Astrocyte of the spinal cord (primary cell): ENCODE results near the gene PPM1A.

Experiments used
- DNase-seq: peaks from one replicate; pipeline ENCODE4 v3.0.0; 2011; ENCODE audit warnings: low read depth, low spot score
- H3K4me3 ChIP-seq: 2 replicates; pipeline ENCODE4 v1.5.1; 2011; ENCODE audit warnings: low read depth, mild to moderate bottlenecking, low read length, moderate library complexity
- CTCF ChIP-seq: IDR thresholded peaks from 2 replicates; pipeline ENCODE4 v1.5.1; 2012; ENCODE audit warnings: low read depth, mild to moderate bottlenecking, low read length, inconsistent platforms
- in situ Hi-C: cut with HindIII; loops from 2 replicates; pipeline ENCODE4 v1.10.0; 2017; ENCODE audit warnings: low sequenced_read_pairs

PPM1A gene

DNA sequence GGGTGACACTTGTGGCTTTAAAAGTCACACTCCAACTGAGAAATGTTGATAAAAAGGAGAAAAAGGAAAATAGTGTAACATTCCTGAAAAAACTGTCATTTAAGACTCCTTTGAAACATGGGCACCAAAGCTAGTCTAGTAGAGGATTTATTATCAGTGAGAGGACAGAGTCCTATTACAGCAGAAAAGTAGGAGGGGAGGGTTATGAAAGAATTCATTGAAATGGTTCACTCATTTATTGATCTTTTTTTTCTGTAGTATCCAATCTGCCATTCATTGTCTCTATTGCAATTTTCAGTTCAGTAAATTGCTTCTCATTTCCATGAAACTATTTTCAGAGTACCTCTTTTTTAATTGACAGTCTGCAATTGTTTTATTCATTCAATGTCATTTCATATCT, 25.4 kb downstream of the PPM1A start:
- no peak for DNase-seq
- in situ Hi-C loops, result no loop called here
- TF ChIP-seq CTCF, result no peak
- no peak overlapping the region for H3K4me3 ChIP-seq

DNA sequence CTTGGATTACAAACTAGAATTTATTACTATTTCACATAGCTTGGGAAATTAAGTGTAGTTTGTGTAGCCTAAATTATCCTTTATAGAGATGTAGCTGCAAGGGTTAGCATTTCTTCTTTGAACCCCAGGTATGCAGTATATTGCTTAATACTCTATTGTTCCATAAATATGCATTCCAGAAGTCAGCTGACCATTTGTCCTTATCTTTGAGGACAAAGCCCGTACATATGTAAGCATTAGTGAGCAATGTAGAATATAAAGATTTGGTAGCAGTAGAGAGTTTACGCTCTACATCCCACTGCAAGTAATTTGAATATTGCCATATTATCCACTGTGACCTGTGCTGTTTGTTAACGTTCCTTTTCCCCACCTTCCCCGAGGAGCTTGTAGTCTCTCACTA, 26.9 kb downstream of the PPM1A start:
- no peak for TF ChIP-seq CTCF
- no peak overlapping the region for H3K4me3 ChIP-seq
- in situ Hi-C loops, result no loop called here
- no peak for DNase-seq

- no peak for DNase-seq
- in situ Hi-C loops, result no loop called here
- no peak for TF ChIP-seq CTCF
- no peak overlapping the region for H3K4me3 ChIP-seq
Observed at GRCh38 chr14:60276347-60276746, 27.3 kb downstream of the PPM1A start.

GRCh38 chr14:60277605-60278190, 28.7 kb downstream of the PPM1A start:
- no peak for TF ChIP-seq CTCF
- no peak for DNase-seq
- no peak overlapping the region for H3K4me3 ChIP-seq
- in situ Hi-C loops, result no loop called here

DNA sequence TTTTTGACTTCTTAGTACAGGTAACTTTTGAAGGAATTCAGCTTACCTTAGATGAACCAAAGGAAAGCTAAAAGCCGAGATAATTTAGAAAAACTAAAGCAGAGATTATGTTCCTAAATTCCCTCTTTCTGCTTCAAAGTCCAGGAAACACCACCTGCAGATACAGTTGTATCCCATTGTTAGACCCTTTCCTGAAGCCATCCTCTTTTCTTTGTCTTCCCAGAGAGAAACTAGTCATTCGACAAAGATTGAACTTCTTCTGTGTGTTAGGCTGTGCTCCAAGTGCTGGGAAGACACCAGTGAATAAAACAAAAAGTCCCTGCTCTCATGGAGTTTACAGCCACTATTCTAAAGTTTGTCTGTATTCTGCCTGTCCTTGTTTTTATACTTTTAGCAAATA, 29.3 kb downstream of the PPM1A start:
- in situ Hi-C loops, result no loop called here

GRCh38 chr14:60287452-60287851, 38.4 kb downstream of the PPM1A start:
- H3K4me3 ChIP-seq, result no peak overlapping the region
- no peak for TF ChIP-seq CTCF
- in situ Hi-C loops, result no loop called here
- DNase-seq, result no peak

More for the DNA sequence above, 29.3 kb downstream of the PPM1A start:
- H3K4me3 ChIP-seq, result no peak overlapping the region
- no peak for TF ChIP-seq CTCF
- no peak for DNase-seq

GRCh38 chr14:60288279-60288678, 39.3 kb downstream of the PPM1A start:
- no peak for TF ChIP-seq CTCF
- DNase-seq, result no peak
- H3K4me3 ChIP-seq, result no peak overlapping the region
- in situ Hi-C loops, result no loop called here
